ENCODE results near the gene DLEC1.
A peak's percentile ranks its signal among the peaks of the same experiment; 100 is the strongest.

Gene DLEC1

DNA sequence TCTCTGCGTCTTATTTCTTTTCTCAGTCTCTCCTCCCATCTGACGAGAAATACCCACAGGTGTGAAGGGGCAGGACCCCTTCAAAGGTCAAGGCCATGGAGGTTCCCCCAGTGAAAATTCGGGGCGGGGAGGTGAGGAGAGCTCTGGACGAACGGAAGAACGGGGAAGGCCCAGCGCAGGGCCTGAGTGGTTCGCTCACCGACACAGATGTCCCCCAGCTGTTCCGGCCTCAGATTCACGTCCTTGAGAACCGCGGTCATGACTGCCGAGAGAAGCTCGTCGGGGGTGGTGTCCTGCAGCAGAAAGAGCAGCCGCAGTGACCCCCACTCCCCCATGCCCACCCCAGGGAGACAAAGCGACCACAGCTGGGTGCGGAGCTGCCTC lies 97.4 kb downstream of the DLEC1 start:
- ChIA-PET CTCF (interaction anchor here (0.8 to 1.9 kb wide), 9 partner anchors 19 to 210 kb away, joined by 3 to 10 read pairs (median 4); partner anchors contain the start of genes OXSR1 and XYLB), POLR2A (interaction anchor here (0.6 to 1.8 kb wide), 5 partner anchors 20 to 331 kb away, joined by 3 to 15 read pairs (median 5); partner anchors contain the start of gene OXSR1)
- TF ChIP-seq, protein P1, sequence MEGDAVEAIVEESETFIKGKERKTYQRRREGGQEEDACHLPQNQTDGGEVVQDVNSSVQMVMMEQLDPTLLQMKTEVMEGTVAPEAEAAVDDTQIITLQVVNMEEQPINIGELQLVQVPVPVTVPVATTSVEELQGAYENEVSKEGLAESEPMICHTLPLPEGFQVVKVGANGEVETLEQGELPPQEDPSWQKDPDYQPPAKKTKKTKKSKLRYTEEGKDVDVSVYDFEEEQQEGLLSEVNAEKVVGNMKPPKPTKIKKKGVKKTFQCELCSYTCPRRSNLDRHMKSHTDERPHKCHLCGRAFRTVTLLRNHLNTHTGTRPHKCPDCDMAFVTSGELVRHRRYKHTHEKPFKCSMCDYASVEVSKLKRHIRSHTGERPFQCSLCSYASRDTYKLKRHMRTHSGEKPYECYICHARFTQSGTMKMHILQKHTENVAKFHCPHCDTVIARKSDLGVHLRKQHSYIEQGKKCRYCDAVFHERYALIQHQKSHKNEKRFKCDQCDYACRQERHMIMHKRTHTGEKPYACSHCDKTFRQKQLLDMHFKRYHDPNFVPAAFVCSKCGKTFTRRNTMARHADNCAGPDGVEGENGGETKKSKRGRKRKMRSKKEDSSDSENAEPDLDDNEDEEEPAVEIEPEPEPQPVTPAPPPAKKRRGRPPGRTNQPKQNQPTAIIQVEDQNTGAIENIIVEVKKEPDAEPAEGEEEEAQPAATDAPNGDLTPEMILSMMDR (IDR thresholded peaks at IDR 0.05; ENCODE audit: control extremely low read depth, extremely low read depth, low read depth, missing control alignments): no peak
- DNase-seq (ENCODE audit: extremely low spot score): no peak

- POLR2A ChIA-PET: interaction anchor here (0.6 to 1.8 kb wide), 11 partner anchors 11 to 349 kb away, joined by 3 to 15 read pairs (median 4); partner anchors contain the start of gene OXSR1
- TF ChIP-seq, protein P1 (IDR thresholded peaks at IDR 0.05; ENCODE audit: control extremely low read depth, extremely low read depth, low read depth, missing control alignments): no peak
- peak; percentile 98 for DNase-seq (ENCODE audit: extremely low spot score)
- CTCF ChIA-PET: interaction anchor here (0.6 to 1.9 kb wide), 11 partner anchors 17 to 342 kb away, joined by 3 to 10 read pairs (median 3); partner anchors contain the start of genes OXSR1 and XYLB
Measured at GRCh38 chr3:38136777-38137614, 98.0 kb downstream of the DLEC1 start, which contains the start of gene ACAA1. ACAA1 (minus strand) TSS chr3:38137127; CDS start chr3:38137035, 92 bp downstream.

- CTCF ChIA-PET: interaction anchor here (0.6 to 1.9 kb wide), 8 partner anchors 16 to 342 kb away, joined by 3 to 10 read pairs (median 3); partner anchors contain the start of gene OXSR1
- no peak for DNase-seq (ENCODE audit: extremely low spot score)
- TF ChIP-seq, protein P1 (IDR thresholded peaks at IDR 0.05; ENCODE audit: control extremely low read depth, extremely low read depth, low read depth, missing control alignments): no peak
- POLR2A ChIA-PET: interaction anchor here (0.8 to 1.8 kb wide), 6 partner anchors 11 to 330 kb away, joined by 3 to 15 read pairs (median 4); partner anchors contain the start of gene OXSR1
Measured at GRCh38 chr3:38137615-38138348, 98.8 kb downstream of the DLEC1 start.

- peak; percentile 84 for DNase-seq (ENCODE audit: extremely low spot score)
- ChIA-PET POLR2A (no interaction called here), CTCF (interaction anchor here (0.9 to 5.5 kb wide), 6 partner anchors 15 to 159 kb away, joined by 3 to 30 read pairs (median 5); partner anchors contain the start of gene OXSR1)
- TF ChIP-seq, protein P1 (IDR thresholded peaks at IDR 0.05; ENCODE audit: control extremely low read depth, extremely low read depth, low read depth, missing control alignments): no peak
Measured at GRCh38 chr3:38138349-38139190, 99.6 kb downstream of the DLEC1 start, which contains the start of gene MYD88. MYD88 (plus strand) TSS chr3:38138661; CDS start chr3:38138701, 40 bp downstream.

- POLR2A ChIA-PET: no interaction called here
- TF ChIP-seq, protein P1 (IDR thresholded peaks at IDR 0.05; ENCODE audit: control extremely low read depth, extremely low read depth, low read depth, missing control alignments): no peak
- no peak for DNase-seq (ENCODE audit: extremely low spot score)
- CTCF ChIA-PET: interaction anchor here (1.0 to 5.5 kb wide), 6 partner anchors 14 to 159 kb away, joined by 3 to 30 read pairs (median 5); partner anchors contain the start of gene OXSR1
Measured at GRCh38 chr3:38139191-38139590, 100.2 kb downstream of the DLEC1 start.

Data from GM10248 (cell line).